GM18502 (cell line): Measurements from ENCODE around the gene ANKRD18B.
"Not testable (repeated sequence)": the region's sequence is repeated elsewhere in the genome, so short reads cannot be mapped to it uniquely, and the experiment has no call there.

ENCODE experiments used
- ATAC-seq: cut with Tn5 transposase; IDR thresholded peaks from one replicate; pipeline ENCODE4 v1.9.1; 2021; ENCODE audit warnings: mild to moderate bottlenecking; ENCODE audit not compliant: unreplicated experiment, poor library complexity

The ANKRD18B gene

DNA sequence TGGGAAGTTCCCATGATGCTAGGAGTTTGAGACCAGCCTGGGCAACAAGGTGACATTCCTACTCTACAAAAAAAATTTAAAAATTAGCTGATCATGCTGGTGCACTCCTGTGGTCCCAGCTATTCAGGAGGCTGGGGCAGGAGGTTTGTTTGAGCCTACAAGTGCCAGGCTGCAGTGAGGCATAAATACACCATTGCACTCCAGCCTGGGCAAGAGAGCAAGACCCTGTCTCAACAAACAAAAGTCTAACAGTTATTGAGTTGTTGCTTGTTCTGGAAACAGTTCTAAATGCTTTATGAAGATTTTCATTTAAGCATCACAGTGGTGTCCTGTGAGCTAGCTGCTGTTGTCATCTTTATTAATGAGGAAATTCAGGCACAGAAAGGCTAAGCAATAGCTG lies 4.0 kb downstream of the ANKRD18B start:
- not testable (repeated sequence) for ATAC-seq

- ATAC-seq = not testable (repeated sequence)
These were observed 9.9 kb downstream of the ANKRD18B start for GRCh38 chr9:33533958-33534357.

GRCh38 chr9:33535541-33535940 lies 11.5 kb downstream of the ANKRD18B start:
- ATAC-seq = no peak

- ATAC-seq = not testable (repeated sequence)
These were observed 19.4 kb downstream of the ANKRD18B start for GRCh38 chr9:33543463-33543862.

GRCh38 chr9:33545715-33546114 lies 21.7 kb downstream of the ANKRD18B start:
- ATAC-seq = not testable (repeated sequence)

- not testable (repeated sequence) for ATAC-seq
These were observed 24.8 kb downstream of the ANKRD18B start for GRCh38 chr9:33548816-33549215.

DNA sequence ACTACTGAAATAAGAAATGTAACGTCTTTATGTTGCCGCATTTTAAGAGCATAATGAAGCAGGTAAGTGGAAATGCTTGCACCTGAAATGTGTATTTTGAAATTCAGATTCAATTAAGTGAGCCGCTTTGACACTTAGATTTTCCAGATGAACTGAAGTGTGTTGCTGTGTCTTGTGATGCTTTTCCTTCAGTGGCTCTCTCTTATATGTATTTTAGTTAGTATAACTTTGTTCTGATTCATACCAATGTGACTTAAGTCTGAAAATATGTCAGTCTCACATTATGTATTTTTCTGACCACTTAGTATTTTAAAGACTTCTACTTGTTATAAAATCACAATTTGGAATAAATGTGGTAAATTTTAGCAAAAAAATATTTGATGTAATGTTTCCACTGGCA lies 25.4 kb downstream of the ANKRD18B start:
- ATAC-seq = not testable (repeated sequence)

DNA sequence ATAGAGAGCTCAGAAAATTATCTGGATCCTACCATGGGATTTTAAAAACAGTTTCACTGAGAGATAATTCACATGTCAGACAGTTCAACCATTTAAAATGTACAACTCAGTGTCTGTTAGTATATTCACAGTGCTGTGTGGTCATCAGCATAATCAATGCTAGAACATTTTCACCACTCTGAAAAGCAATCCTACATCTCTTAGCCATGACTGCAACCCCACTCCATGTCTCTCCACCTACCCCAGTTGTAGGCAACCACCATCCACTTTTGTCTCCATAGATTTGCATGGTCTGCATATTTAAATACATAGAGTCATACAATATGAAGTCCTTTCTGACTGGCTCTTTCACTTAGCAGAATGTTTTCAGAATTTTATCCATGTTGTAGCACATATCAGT lies 27.1 kb downstream of the ANKRD18B start:
- not testable (repeated sequence) for ATAC-seq

DNA sequence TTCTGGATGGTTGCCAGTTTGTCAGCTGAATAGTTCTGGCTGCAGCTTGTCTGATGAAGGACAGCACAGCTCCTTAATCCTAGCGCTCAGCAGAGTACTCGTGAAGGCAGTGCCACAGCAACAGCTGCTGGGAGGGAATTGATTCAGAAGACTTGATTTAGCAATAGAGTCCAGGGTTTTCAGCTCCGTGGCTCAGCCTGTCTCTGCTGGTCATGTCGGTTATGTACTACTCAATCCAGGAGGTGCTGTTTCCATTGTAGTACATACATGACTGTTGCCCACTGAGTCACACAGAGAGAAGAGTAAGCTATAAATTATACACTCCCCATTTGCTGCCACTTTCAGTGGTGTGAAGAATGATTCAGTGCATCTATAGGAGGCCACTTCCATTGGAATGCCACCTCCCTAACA lies 28.3 kb downstream of the ANKRD18B start:
- not testable (repeated sequence) for ATAC-seq

DNA sequence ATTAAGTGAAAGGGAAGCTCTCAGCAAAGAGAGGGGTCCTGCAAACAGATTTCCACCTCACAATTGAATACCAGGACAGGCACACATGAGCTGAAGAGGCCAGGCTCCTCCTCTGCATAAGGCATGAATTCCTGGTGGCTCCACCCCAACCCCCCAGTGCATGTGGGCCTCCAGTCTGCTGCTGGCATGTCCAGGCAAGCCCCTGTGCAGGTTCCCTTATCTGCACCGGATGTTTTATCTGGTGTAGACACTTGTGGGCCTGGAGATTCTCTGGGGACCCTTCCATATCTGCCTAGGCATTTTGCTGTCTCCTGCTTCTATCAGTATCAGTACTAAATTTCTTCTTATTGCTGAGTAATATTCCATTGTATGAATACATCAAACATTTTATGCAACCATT lies 36.2 kb downstream of the ANKRD18B start:
- not testable (repeated sequence) for ATAC-seq

GRCh38 chr9:33562196-33562595 lies 38.1 kb downstream of the ANKRD18B start:
- ATAC-seq = not testable (repeated sequence)

GRCh38 chr9:33567776-33568175 lies 43.7 kb downstream of the ANKRD18B start:
- ATAC-seq = not testable (repeated sequence)

GRCh38 chr9:33577786-33578185 lies 53.7 kb downstream of the ANKRD18B start:
- ATAC-seq = not testable (repeated sequence)

DNA sequence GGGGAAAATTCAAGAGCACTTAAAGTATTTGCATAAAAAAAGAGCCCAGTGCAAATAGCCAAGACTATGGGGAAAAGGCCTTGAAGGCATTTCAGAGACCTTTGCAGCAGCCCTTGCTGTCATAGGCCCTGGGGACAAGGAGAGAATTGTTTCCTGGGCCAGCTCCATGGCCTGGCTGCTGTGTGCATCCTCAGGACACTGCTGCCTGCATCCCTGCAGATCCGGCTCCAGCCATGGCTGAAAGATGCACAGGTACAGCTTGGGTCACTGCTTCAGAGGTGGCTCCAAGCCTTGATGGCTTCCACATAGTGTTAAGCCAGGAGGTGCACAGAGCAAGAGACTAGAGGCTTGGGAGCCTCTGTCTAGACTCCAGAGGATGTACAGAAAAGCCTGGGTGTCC lies 55.9 kb downstream of the ANKRD18B start:
- ATAC-seq = not testable (repeated sequence)

- ATAC-seq = not testable (repeated sequence)
These were observed 58.6 kb downstream of the ANKRD18B start for GRCh38 chr9:33582686-33583085.

- ATAC-seq = not testable (repeated sequence)
These were observed 62.1 kb downstream of the ANKRD18B start for GRCh38 chr9:33586128-33586527.

- not testable (repeated sequence) for ATAC-seq
These were observed 63.7 kb downstream of the ANKRD18B start for GRCh38 chr9:33587799-33588198.

DNA sequence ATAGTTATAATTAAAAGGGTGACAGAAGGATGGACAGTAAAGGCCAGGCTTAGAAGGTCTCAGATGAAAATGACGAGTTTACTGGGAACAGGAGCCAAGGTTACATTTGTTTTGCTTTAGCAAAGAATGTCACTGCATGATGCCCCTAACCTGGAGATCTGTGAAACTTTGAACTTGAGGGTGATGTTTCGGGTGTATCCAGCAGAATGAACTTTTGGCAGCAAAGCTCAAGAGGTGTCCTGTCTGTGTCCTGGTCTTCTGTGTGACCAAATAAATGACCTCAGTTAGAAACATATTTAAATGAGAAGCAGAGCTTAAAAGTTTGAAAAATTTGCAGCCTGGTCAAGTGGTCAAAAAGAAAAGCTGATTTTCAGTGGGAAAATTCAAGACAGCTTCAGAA lies 64.8 kb downstream of the ANKRD18B start:
- ATAC-seq = not testable (repeated sequence)

DNA sequence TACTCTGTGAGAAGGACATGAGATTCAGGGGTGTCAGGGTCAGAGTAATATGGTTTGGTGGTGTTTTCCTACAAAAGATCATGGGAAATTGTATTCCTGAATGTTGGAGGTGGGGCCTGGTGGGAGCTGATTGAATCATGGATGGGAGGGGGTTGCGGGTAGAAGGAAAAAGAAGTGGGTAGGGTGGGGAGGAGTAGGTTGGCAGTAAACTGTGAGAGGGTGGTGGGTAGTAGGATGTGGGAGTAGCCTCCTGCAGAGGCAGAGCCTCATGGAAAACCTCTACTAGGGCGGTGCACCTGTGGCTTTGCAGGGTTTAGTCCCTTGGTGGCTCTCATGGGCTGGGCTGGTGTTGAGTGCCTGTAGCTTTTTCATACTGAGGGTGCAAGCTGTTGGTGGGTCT lies 66.8 kb downstream of the ANKRD18B start:
- not testable (repeated sequence) for ATAC-seq

DNA sequence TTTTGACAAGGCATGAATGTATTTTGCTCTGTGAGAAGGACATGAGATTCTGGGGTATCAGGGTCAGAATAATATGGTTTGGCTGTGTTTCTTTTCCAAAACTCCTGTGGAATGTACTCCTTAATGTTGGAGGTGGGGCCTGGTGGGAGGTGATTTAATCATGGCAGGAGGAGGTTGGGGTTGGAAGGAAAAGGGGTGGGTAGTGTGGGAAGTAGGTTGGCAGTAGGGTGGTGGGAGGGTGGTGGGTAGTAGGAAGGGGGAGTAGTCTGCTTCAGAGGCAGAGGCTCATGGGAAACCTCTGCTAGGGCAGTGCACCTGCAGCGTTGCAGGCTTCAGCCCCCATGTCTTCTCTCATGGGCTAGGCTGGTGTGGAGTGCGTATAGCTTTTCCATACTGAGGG lies 72.9 kb downstream of the ANKRD18B start:
- not testable (repeated sequence) for ATAC-seq

GRCh38 chr9:33597386-33597785 lies 73.3 kb downstream of the ANKRD18B start:
- ATAC-seq = not testable (repeated sequence)

- ATAC-seq = not testable (repeated sequence)
These were observed 74.8 kb downstream of the ANKRD18B start for GRCh38 chr9:33598796-33599379.
